T-cell (primary cell): Measurements from ENCODE around the gene SLC25A29. TPM values are rescaled to one million over a fixed set of nuclear protein-coding genes. Genes with fewer than 3 reads are reported as not detected.
"Not testable (repeated sequence)": the region's sequence is repeated elsewhere in the genome, so short reads cannot be mapped to it uniquely, and the experiment has no call there.

Experiments
- ATAC-seq, 4 experiments: fragments of 200-7000 bp in 3 of 4; fragments of 150-1000 bp in 1 of 4; cut with Tn5 transposase; replicated peaks in 1 of 4; 1 replicate in 3 of 4; 2 replicates in 1 of 4; pipeline ENCODE4 v1.10.0; 2021; ENCODE audit warnings: moderate library complexity in 3 of 4, mild to moderate bottlenecking in 2 of 4, moderate number of reproducible peaks in 1 of 4
- CTCF ChIA-PET, 2 donors: fragments of 300-600 bp; sonication (Branson Sonifier 250); formaldehyde crosslinking; loops; one replicate each; lab custom pipeline; 2022; ENCODE audit warnings: antibody characterized with exemption in 2 of 2; lab: Charles Lee
- POLR2A ChIA-PET, 2 donors: fragments of 300-600 bp; sonication (Branson Sonifier 250); formaldehyde crosslinking; loops; one replicate each; lab custom pipeline; 2022; ENCODE audit warnings: antibody characterized with exemption in 2 of 2; lab: Charles Lee
- DNase-seq, 35 experiments: peaks; one replicate each; pipeline versions ENCODE4 v3.0.0 to v3.0.0-alpha.2; 2013 to 2023
- H3K27ac ChIP-seq: one replicate; pipeline ENCODE4 v1.5.1; 2013; ENCODE audit warnings: low read length
- H3K27me3 ChIP-seq, 2 experiments: replicated peaks in 1 of 2; 1 replicate in 1 of 2; 2 replicates in 1 of 2; pipeline versions ENCODE4 v1.6.1 to v1.7.0; 2013; ENCODE audit warnings: low read length in 1 of 2, mixed read lengths in 1 of 2; ENCODE audit not compliant: control insufficient read depth in 2 of 2, insufficient read depth in 2 of 2; ENCODE audit errors: extremely low read depth in 1 of 2
- H3K36me3 ChIP-seq, 2 donors: 1 replicate in 1 of 2; 2 replicates in 1 of 2; pipeline versions ENCODE4 v1.6.1 to v1.7.0; 2013; ENCODE audit warnings: low read length in 1 of 2; ENCODE audit not compliant: control insufficient read depth in 2 of 2, insufficient read depth in 1 of 2; ENCODE audit errors: extremely low read depth in 1 of 2
- H3K4me1 ChIP-seq, 2 experiments: 1 replicate in 1 of 2; 2 replicates in 1 of 2; pipeline versions ENCODE4 v1.6.1 to v1.7.0; 2013; ENCODE audit warnings: low read length in 2 of 2, mixed read lengths in 1 of 2; ENCODE audit not compliant: insufficient read depth in 2 of 2, control insufficient read depth in 1 of 2; ENCODE audit errors: extremely low read depth in 1 of 2
- H3K4me3 ChIP-seq, 2 donors: 1 replicate in 1 of 2; 2 replicates in 1 of 2; pipeline versions ENCODE4 v1.5.1 to v1.7.0; 2013; ENCODE audit warnings: mild to moderate bottlenecking in 2 of 2, low read length in 1 of 2, moderate library complexity in 1 of 2; ENCODE audit not compliant: control insufficient read depth in 1 of 2; ENCODE audit errors: extremely low read depth in 1 of 2
- H3K9me3 ChIP-seq: 2 replicates; pipeline ENCODE4 v1.7.0; 2013
- H3K27ac Mint-ChIP-seq, 2 donors: one replicate each; pipeline ENCODE4 v1.8.0; 2020 to 2021; ENCODE audit warnings: mild to moderate bottlenecking in 2 of 2, mixed read lengths in 2 of 2
- H3K27me3 Mint-ChIP-seq, 2 donors: one replicate each; pipeline ENCODE4 v1.8.0; 2021 to 2022; ENCODE audit warnings: mixed read lengths in 2 of 2
- H3K36me3 Mint-ChIP-seq: one replicate; pipeline ENCODE4 v1.8.0; 2021; ENCODE audit warnings: mixed read lengths
- H3K4me1 Mint-ChIP-seq, 3 donors: one replicate each; pipeline ENCODE4 v1.8.0; 2020 to 2022; ENCODE audit warnings: mixed read lengths in 3 of 3, mild to moderate bottlenecking in 1 of 3
- H3K4me3 Mint-ChIP-seq, 3 donors: one replicate each; pipeline ENCODE4 v1.8.0; 2020 to 2022; ENCODE audit warnings: mild to moderate bottlenecking in 3 of 3, mixed read lengths in 3 of 3, moderate library complexity in 3 of 3
- H3K9me3 Mint-ChIP-seq, 3 donors: one replicate each; pipeline ENCODE4 v1.8.0; 2020 to 2022; ENCODE audit warnings: mixed read lengths in 3 of 3
- WGBS: methylation state at CpG from one replicate; pipeline ENCODE4 v1.1.5; 2013; ENCODE audit warnings: missing lambda C conversion rate; ENCODE audit not compliant: insufficient coverage; 5-methylcytosine and 5-hydroxymethylcytosine counted together
- total RNA-seq, 35 experiments: library from RNA in 6 of 35; stranded (reverse) in 6 of 35; fragments of 120-200 nt in 1 of 35; gene quantifications; one replicate each; pipeline versions ENCODE4 v1.2.1 to v1.2.4 and lab custom pipeline; 2013 to 2026

Gene SLC25A29
- total RNA-seq, 5 donors from 2014 or later (not counting 1 experiment from before 2014, with no cell fraction given), result 4.7 to 74.1 (median 33.4) TPM

DNA sequence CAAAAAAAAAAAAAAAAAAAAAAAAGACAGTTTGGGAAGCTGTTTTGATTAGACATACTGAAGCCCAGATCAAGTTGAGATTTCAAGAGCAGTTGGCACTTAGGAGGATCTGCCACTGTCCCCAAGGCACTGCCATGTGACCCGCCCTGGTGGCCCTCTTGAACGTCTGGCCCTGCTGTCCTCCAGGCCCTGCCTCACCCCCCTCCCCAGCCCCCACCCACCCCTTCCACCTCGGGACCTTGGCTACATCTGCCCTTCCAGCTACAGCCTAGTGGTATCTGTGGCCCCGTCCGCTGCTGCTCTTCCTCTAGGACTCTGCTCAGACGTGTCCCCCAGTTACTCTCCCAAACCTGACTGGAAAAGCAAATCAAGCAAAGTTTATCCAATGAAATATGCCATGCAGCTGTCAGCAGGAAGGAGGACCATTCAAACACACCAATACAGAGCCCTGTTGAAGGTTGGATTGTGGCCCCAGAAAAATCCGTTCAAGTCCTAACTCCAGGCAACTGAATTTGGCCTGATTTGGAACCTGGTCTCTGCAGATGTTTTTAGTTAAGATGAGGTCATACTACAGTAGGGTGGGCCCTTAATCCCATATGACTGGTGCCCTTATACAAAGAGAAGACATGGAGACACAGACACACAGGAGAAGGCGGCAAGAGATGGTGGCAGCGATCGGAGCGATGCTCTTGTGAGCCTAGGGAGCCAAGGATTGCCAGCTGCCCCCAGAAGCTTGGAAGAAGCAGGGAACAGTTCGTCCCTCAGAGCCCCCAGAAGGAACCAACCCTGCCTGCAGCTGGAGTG is 17.7 kb downstream of the SLC25A29 start:
- no peak overlapping the region for H3K27ac Mint-ChIP-seq
- H3K36me3 Mint-ChIP-seq, result no peaks in the 10 kb centered on the region
- no peak overlapping the region for H3K27ac ChIP-seq
- CTCF ChIA-PET, result interaction anchor here (0.7 to 1.0 kb wide), 2 partner anchors 22 to 51 kb away, joined by 3 read pairs; no protein-coding TSS in a partner anchor
- ATAC-seq, result no peak
- no peak for DNase-seq
- no peaks in the 10 kb centered on the region for H3K27me3 Mint-ChIP-seq
- peaks cover 3 to 17% of the 10 kb centered on the region in 2 experiments for H3K4me1 ChIP-seq
- no peaks in the 10 kb centered on the region for H3K9me3 Mint-ChIP-seq
- H3K4me1 Mint-ChIP-seq, result peaks cover 10 to 12% (median 10%) of the 10 kb centered on the region in 3 donors
- H3K4me3 Mint-ChIP-seq, result no peak overlapping the region
- POLR2A ChIA-PET, result no interaction called here
- H3K27me3 ChIP-seq, result no peaks in the 10 kb centered on the region
- H3K9me3 ChIP-seq, result no peaks in the 10 kb centered on the region
- no peak overlapping the region for H3K4me3 ChIP-seq
- 92% methylated on average over 9 of the region's 12 CpGs for WGBS
- no peaks in the 10 kb centered on the region for H3K36me3 ChIP-seq

DNA sequence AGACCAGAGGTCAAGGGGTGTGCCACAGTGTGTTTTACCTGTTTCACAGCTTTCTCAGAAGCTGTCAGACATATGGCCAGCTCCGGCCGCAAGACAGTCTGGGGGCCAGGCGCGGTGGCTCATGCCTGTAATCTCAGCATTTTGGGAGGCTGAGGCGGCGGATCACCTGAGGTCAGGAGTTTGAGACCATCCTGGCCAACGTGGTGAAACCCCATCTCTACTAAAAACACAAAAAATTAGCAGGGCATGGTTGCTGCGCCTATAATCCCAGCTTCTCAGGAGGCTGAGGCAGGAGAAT is 18.3 kb downstream of the SLC25A29 start:
- H3K27me3 ChIP-seq, H3K27ac Mint-ChIP-seq, ATAC-seq, H3K9me3 ChIP-seq, H3K27ac ChIP-seq, H3K4me3 ChIP-seq, H3K27me3 Mint-ChIP-seq, POLR2A ChIA-PET, DNase-seq, H3K4me3 Mint-ChIP-seq, H3K36me3 ChIP-seq, H3K36me3 Mint-ChIP-seq, H3K9me3 Mint-ChIP-seq: not testable (repeated sequence)
- 97% methylated on average over 4 of the region's 8 CpGs for WGBS
- CTCF ChIA-PET, result interaction anchor here in 1 of 2 donors (0.7 to 1.0 kb wide), 2 partner anchors 21 to 26 kb away, joined by 3 to 4 read pairs; no protein-coding TSS in a partner anchor
- H3K4me1 Mint-ChIP-seq, result peaks cover 10 to 12% (median 11%) of the 10 kb centered on the region in 3 donors
- H3K4me1 ChIP-seq, result peaks cover 3 to 17% of the 10 kb centered on the region in 2 experiments

DNA sequence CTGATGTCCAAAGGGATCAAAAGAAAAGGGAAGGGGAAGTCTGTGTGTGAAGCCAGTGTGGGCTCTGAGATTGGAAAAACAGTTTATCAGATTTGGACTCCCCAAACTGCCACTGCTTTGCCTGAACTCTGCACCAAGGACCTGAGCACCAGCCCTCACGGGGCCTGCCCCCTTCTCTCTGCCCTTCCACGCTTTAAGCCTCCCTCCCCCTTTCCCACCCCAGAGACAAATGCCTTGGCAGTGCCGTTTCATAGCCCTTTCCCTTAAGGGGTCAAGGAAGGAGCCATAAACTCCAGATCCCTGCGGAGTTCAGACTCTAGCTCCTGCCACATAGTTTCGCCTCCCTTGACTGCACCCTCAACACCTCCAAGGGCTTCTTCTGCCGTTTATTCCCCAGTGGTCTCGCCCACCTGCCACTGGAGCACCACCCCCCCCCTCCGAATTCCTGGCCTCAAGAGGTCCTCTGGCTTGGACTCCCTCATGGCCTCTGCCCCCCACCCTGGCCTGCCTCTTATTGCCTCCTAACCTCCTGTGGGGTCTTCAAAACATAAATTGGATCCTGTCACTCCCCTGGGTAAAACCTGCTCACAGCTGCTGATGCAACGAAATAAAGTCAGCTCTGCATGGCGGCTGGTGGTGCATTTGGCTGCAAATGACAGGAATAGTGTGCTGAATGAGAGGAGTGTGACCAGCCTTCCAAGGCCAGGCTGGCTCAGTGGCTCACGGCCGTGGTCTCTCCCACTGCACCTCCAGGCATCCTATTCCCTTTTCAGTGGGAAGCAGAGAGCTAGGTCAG is 18.8 kb downstream of the SLC25A29 start:
- no peak overlapping the region for H3K27ac ChIP-seq
- POLR2A ChIA-PET, result no interaction called here
- Mint-ChIP-seq H3K4me3 (no peak overlapping the region), H3K4me1 (peaks cover 10 to 12% (median 11%) of the 10 kb centered on the region in 3 donors), H3K9me3 (no peaks in the 10 kb centered on the region), H3K27ac (no peak overlapping the region), H3K36me3 (no peaks in the 10 kb centered on the region), H3K27me3 (no peaks in the 10 kb centered on the region)
- CTCF ChIA-PET, result interaction anchor here (0.7 to 1.0 kb wide), 3 partner anchors 20 to 28 kb away, joined by 3 to 4 read pairs (median 4); no protein-coding TSS in a partner anchor
- no peaks in the 10 kb centered on the region for H3K27me3 ChIP-seq
- H3K4me1 ChIP-seq, result peaks cover 3 to 17% of the 10 kb centered on the region in 2 experiments
- H3K9me3 ChIP-seq, result no peaks in the 10 kb centered on the region
- H3K36me3 ChIP-seq, result peaks cover 0 to 1% of the 10 kb centered on the region in 2 donors
- no peak overlapping the region for H3K4me3 ChIP-seq
- WGBS, result 76% methylated on average over 6 of the region's 12 CpGs
- DNase-seq (no peak), ATAC-seq (no peak)

DNA sequence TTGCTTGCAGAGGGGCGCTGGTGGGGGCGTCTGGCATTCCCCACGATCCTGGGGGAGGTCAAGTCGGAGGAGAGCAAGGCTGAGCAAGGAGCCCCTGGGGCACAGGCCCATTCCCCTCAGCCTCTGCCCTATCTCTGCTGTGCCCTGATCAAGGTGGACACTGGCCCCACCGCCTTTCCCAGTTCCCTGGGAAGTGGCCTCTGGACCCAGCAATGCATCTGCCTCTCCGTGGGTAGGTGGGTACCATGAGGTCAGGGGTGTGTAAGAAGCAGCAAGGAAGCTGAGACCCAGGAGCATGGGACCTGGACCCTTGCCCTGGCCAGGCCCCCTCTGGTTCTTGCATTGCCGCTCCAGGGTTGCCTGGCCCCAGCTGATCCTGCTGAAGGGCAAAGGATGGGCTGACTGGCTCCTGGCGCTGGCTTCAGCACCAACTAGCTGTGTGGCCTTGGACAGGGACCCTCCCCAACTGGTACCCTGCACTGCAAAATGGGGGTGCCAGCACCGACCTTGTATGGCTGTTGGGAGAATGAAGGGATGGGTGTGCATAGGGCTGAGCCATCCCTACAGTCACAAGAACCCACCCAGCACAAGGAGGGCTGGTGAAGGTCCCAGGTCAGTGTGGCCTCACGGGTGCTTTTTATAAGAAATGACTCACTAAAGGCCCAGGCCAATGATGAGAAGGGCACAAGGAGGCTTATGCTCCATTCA is 19.6 kb downstream of the SLC25A29 start:
- H3K4me3 Mint-ChIP-seq, result peak overlapping the region in 2 of 3 donors; percentile 45 to 81
- CTCF ChIA-PET, result interaction anchor here (0.5 to 1.2 kb wide), 4 partner anchors 18 to 91 kb away, joined by 3 to 4 read pairs (median 4); no protein-coding TSS in a partner anchor
- no peaks in the 10 kb centered on the region for H3K9me3 ChIP-seq
- DNase-seq, result no peak
- no peaks in the 10 kb centered on the region for H3K9me3 Mint-ChIP-seq
- POLR2A ChIA-PET, result no interaction called here
- 82% methylated on average over 2 of the region's 10 CpGs for WGBS
- no peak overlapping the region for H3K4me3 ChIP-seq
- no peak for ATAC-seq
- peaks cover 3 to 17% of the 10 kb centered on the region in 2 experiments for H3K4me1 ChIP-seq
- no peaks in the 10 kb centered on the region for H3K27me3 Mint-ChIP-seq
- H3K4me1 Mint-ChIP-seq, result peaks cover 10 to 12% (median 11%) of the 10 kb centered on the region in 3 donors
- no peak overlapping the region for H3K27ac Mint-ChIP-seq
- no peak overlapping the region for H3K27ac ChIP-seq
- H3K36me3 Mint-ChIP-seq, result no peaks in the 10 kb centered on the region
- H3K36me3 ChIP-seq, result peaks cover 0 to 7% of the 10 kb centered on the region in 2 donors
- no peaks in the 10 kb centered on the region for H3K27me3 ChIP-seq

DNA sequence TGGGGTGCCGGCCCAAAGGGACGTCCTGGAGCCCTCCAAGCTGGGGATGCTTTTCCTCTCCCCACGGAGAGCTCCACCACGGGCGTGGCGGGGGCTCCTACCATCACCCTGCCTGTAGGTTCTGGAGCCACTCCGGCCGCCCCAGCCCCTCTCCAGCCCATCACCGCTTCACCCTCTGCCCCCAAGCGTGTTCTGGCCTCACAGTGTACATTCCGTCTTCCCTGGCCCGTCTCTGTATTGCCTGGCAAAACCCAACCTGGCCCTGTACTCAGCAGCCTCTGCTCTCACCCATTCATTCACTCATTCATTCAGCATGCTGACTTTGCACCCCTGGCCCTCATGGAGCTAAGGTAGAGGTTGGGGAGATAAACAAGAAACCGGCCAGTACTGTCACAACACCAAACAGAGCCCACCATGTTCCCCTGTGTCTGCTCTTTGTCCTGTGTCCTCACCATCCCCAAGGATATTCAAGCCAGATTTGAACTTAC is 20.3 kb downstream of the SLC25A29 start:
- Mint-ChIP-seq H3K4me3 (peak overlapping the region; percentile 67 to 81 (median 77)), H3K4me1 (peaks cover 10 to 12% (median 11%) of the 10 kb centered on the region in 3 donors), H3K9me3 (no peaks in the 10 kb centered on the region), H3K27me3 (no peaks in the 10 kb centered on the region), H3K36me3 (no peaks in the 10 kb centered on the region), H3K27ac (peak overlapping the region in 1 of 2 donors; percentile 53)
- Histone ChIP-seq H3K4me1 (peaks cover 3 to 17% of the 10 kb centered on the region in 2 experiments), H3K36me3 (peaks cover 0 to 9% of the 10 kb centered on the region in 2 donors), H3K27ac (no peak overlapping the region), H3K9me3 (no peaks in the 10 kb centered on the region), H3K27me3 (no peaks in the 10 kb centered on the region), H3K4me3 (peak overlapping the region; percentile 62 to 65)
- ATAC-seq (no peak), DNase-seq (no peak)
- CTCF ChIA-PET, result interaction anchor here (0.5 to 2.8 kb wide), 9 partner anchors 17 to 92 kb away, joined by 3 to 8 read pairs (median 3); no protein-coding TSS in a partner anchor
- 36% methylated on average over 9 of the region's 13 CpGs for WGBS
- POLR2A ChIA-PET, result no interaction called here
